ENCODE data around the gene USP31. TPM values are rescaled to one million over a fixed set of nuclear protein-coding genes. Genes with fewer than 3 reads are reported as not detected.

Gene USP31
- total and polyA plus RNA-seq, 2 of the 8 experiments (the other 6 are each of a cell fraction or from before 2014, with no cell fraction given), result 6.7 to 19.0 TPM

DNA sequence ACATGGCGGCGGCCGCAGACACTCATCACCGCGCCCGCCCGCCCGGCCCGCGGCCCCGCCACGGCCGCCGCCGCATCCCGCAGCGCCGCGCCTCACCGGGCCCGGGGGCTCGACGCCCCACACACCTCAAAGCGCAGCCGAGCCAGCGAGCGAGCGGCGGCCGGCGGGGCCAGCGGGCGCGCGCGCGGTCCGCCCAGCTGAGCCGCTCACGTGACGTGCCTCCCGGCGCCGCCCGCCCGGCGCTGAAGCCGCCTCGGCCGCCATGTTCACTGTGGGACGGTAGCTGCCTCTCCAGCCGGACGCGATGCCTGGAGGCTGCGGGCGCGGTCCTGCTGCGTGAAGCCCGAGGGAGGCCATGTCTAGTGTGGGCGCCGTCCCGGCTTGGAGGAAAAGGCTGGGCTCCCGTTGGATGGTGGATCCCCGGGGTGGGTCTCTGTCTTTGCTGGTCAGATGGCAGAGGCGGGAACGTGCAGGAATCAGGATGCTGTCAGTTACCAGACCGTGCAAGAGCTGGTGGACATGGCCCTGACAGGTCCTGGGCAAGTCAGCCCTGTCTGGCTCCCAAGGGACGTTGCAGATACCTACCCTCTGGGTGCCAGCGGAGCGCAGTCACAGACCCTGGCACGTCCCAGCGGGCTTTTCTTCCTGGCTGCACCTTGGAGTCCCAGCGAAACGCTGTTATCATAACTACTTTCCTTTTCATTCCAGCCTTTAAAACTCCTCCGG, at the start of gene USP31 (continued):
- TF ChIP-seq POLR2AphosphoS5 (IDR thresholded peaks at IDR 0.05; ENCODE audit: low read depth, low read length), result no peak
- TF ChIP-seq GABPA (IDR thresholded peaks at IDR 0.05; ENCODE audit: borderline replicate concordance, insufficient read depth, low read length), result no peak
- TF ChIP-seq KDM5A (IDR thresholded peaks at IDR 0.05; ENCODE audit: low read length), result no peak
- TF ChIP-seq TAF1 (IDR thresholded peaks at IDR 0.05; ENCODE audit: low read depth, low read length), result peak; percentile 36; the same call in 1 of the 2 replicates
- no peak for TF ChIP-seq NRF1 (IDR thresholded peaks at IDR 0.05; ENCODE audit: low read depth, low read length)
- TF ChIP-seq CTBP2 (IDR thresholded peaks at IDR 0.05; ENCODE audit: borderline replicate concordance, insufficient read depth, insufficient read length, low read length), result no peak
- no peak for TF ChIP-seq GTF2F1 (IDR thresholded peaks at IDR 0.05; ENCODE audit: borderline replicate concordance, low read depth, low read length)
- TF ChIP-seq TCF12 (IDR thresholded peaks at IDR 0.05; ENCODE audit: low read depth, low read length), result no peak
- TF ChIP-seq HDAC2 (IDR thresholded peaks at IDR 0.05; ENCODE audit: borderline replicate concordance in 1 of 2, low read depth in 2 of 2, low read length in 2 of 2), result no peak; a peak in 1 of 4 replicates
- TF ChIP-seq RFX5 (IDR thresholded peaks at IDR 0.05; ENCODE audit: borderline replicate concordance, low read depth, low read length), result no peak
- no peak for TF ChIP-seq PHF8 (conservative IDR thresholded peaks at IDR 0.05; ENCODE audit: low read depth, low read length)
- TF ChIP-seq SP4 (IDR thresholded peaks at IDR 0.05; ENCODE audit: low read length), result no peak
- TF ChIP-seq, protein P1, sequence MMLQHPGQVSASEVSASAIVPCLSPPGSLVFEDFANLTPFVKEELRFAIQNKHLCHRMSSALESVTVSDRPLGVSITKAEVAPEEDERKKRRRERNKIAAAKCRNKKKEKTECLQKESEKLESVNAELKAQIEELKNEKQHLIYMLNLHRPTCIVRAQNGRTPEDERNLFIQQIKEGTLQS (IDR thresholded peaks at IDR 0.05; ENCODE audit: insufficient read depth, low read depth, low read length), result peak; percentile 87
- TF ChIP-seq CEBPB (IDR thresholded peaks at IDR 0.05; ENCODE audit: low read depth, low read length), result no peak
- no peak for TF ChIP-seq POU5F1 (IDR thresholded peaks at IDR 0.05; ENCODE audit: low read depth, low read length)
- no peak for TF ChIP-seq SUZ12 (IDR thresholded peaks at IDR 0.05; ENCODE audit: low read length)
- no peak for TF ChIP-seq BRCA1 (IDR thresholded peaks at IDR 0.05; ENCODE audit: low read depth, low read length)
- TF ChIP-seq MAFK (IDR thresholded peaks at IDR 0.05; ENCODE audit: low read depth, low read length), result no peak
- peak; percentile 15 for TF ChIP-seq TAF7 (optimal IDR thresholded peaks at IDR 0.05; ENCODE audit: borderline replicate concordance, low read depth, low read length)
- TF ChIP-seq NANOG (IDR thresholded peaks at IDR 0.05; ENCODE audit: insufficient read depth, low read depth, low read length, poor library complexity, severe bottlenecking), result no peak
- TF ChIP-seq, protein P2, sequence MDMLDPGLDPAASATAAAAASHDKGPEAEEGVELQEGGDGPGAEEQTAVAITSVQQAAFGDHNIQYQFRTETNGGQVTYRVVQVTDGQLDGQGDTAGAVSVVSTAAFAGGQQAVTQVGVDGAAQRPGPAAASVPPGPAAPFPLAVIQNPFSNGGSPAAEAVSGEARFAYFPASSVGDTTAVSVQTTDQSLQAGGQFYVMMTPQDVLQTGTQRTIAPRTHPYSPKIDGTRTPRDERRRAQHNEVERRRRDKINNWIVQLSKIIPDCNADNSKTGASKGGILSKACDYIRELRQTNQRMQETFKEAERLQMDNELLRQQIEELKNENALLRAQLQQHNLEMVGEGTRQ (IDR thresholded peaks at IDR 0.05; ENCODE audit: low read length), result peak; percentile 84
- no peak for TF ChIP-seq CBX5 (IDR thresholded peaks at IDR 0.05; ENCODE audit: low read depth, low read length)
- TF ChIP-seq RXRA (IDR thresholded peaks at IDR 0.05; ENCODE audit: insufficient read depth, low read depth, low read length), result no peak
